PC-3 (cell line): Measurements from ENCODE around the gene CAPN7. TPM values are rescaled to one million over a fixed set of nuclear protein-coding genes. Genes with fewer than 3 reads are reported as not detected.

Experiments
- ATAC-seq: fragments of 200-7000 bp; cut with Tn5 transposase; 2 replicates; pipeline ENCODE4 v1.9.1; 2020; ENCODE audit warnings: mild to moderate bottlenecking, moderate library complexity
- BruUV-seq: library from RNA; stranded (reverse); fragments of 400-500 nt; replicated peaks from 2 replicates; lab custom pipeline; 2021; lab: Mats Ljungman, UMichigan
- CTCF ChIA-PET: fragments of 300-600 bp; sonication (Branson Sonifier 250); formaldehyde crosslinking; loops from one replicate; lab custom pipeline; 2022; ENCODE audit warnings: antibody characterized with exemption; lab: Charles Lee
- POLR2A ChIA-PET: fragments of 300-600 bp; sonication (Branson Sonifier 250); formaldehyde crosslinking; loops from one replicate; lab custom pipeline; 2022; ENCODE audit warnings: antibody characterized with exemption; ENCODE audit not compliant: unreplicated experiment; lab: Charles Lee
- DNase-seq: peaks from one replicate; pipeline ENCODE4 v3.0.0-alpha.2; 2015
- H2AFZ ChIP-seq: fragments of 300-600 bp; sonication (generic); 2 replicates; pipeline ENCODE4 v1.6.0; 2016; ENCODE audit warnings: antibody characterized with exemption, low read length
- H3F3A ChIP-seq: fragments of 300-600 bp; sonication (generic); one replicate; pipeline ENCODE4 v1.6.0; 2017; ENCODE audit warnings: antibody characterized with exemption, low read length, control low read depth, mild to moderate bottlenecking; ENCODE audit not compliant: unreplicated experiment
- H3K27ac ChIP-seq: fragments of 300-600 bp; sonication (generic); 2 replicates; pipeline ENCODE4 v1.5.1; 2016; ENCODE audit warnings: mild to moderate bottlenecking, low read length
- H3K27me3 ChIP-seq: fragments of 300-600 bp; sonication (generic); 2 replicates; pipeline ENCODE4 v1.6.1; 2016; ENCODE audit warnings: low read length, mixed read lengths
- H3K36me3 ChIP-seq: fragments of 300-600 bp; sonication (generic); 2 replicates; pipeline ENCODE4 v1.6.1; 2016; ENCODE audit warnings: low read depth, mixed run types, low read length, mixed read lengths
- H3K4me1 ChIP-seq: fragments of 300-600 bp; sonication (generic); 2 replicates; pipeline ENCODE4 v1.5.1; 2016; ENCODE audit warnings: low read length; ENCODE audit not compliant: insufficient read depth
- H3K4me2 ChIP-seq: fragments of 300-600 bp; sonication (generic); 2 replicates; pipeline ENCODE4 v1.6.0; 2016; ENCODE audit warnings: low read length
- H3K4me3 ChIP-seq: fragments of 300-600 bp; sonication (generic); 2 replicates; pipeline ENCODE4 v1.5.1; 2016; ENCODE audit warnings: mild to moderate bottlenecking, low read length, mixed read lengths
- H3K79me2 ChIP-seq: fragments of 300-600 bp; sonication (generic); 2 replicates; pipeline ENCODE4 v1.6.1; 2017; ENCODE audit warnings: low read length, mixed read lengths
- H3K9ac ChIP-seq: fragments of 300-600 bp; sonication (generic); 2 replicates; pipeline ENCODE4 v1.6.0; 2016; ENCODE audit warnings: mild to moderate bottlenecking, low read length
- H3K9me2 ChIP-seq: fragments of 300-600 bp; sonication (generic); replicated peaks from 2 replicates; pipeline ENCODE4 v1.6.1; 2016; ENCODE audit warnings: mixed run types, low read length, mixed read lengths
- H3K9me3 ChIP-seq: fragments of 300-600 bp; sonication (generic); 2 replicates; pipeline ENCODE4 v1.6.1; 2016; ENCODE audit warnings: low read length, mixed read lengths
- H4K20me1 ChIP-seq: fragments of 300-600 bp; sonication (generic); 2 replicates; pipeline ENCODE4 v1.6.1; 2016; ENCODE audit warnings: low read length, mixed read lengths
- CTCF ChIP-seq: fragments of 300-600 bp; sonication (generic); conservative IDR thresholded peaks from 2 replicates; pipeline ENCODE4 v1.5.1; 2017; ENCODE audit warnings: antibody characterized with exemption, low read depth, mild to moderate bottlenecking, low read length
- EZH2 ChIP-seq: fragments of 300-600 bp; sonication (generic); IDR thresholded peaks from one replicate; pipeline ENCODE4 v1.6.1; 2017; ENCODE audit warnings: antibody characterized with exemption, mild to moderate bottlenecking, low read length; ENCODE audit not compliant: unreplicated experiment
- EZH2phosphoT487 ChIP-seq: fragments of 300-600 bp; sonication (generic); IDR thresholded peaks from 2 replicates; pipeline ENCODE4 v1.6.1; 2018; ENCODE audit warnings: mild to moderate bottlenecking, antibody characterized with exemption, low read length, borderline replicate concordance
- intact Hi-C: fragments of 100-400 bp; cut with micrococcal nuclease; formaldehyde crosslinking; loops from 2 replicates; pipeline ENCODE4 v1.9.0; 2023
- total RNA-seq: library from RNA; depleted of rRNA; stranded (reverse); fragments of >200 nt; gene quantifications from 2 replicates; pipeline ENCODE4 v1.2.3, GENCODE V29; 2014

Gene CAPN7
- total RNA-seq, 1 experiment from 2014 or later, result 32.7 TPM

- intact Hi-C loops, result no loop called here
- no peak overlapping the region for H2AFZ ChIP-seq
- ChIA-PET POLR2A (no interaction called here), CTCF (no interaction called here)
- H3K9me2 ChIP-seq, result no peaks in the 10 kb centered on the region
- TF ChIP-seq EZH2 (no peak), CTCF (no peak), EZH2phosphoT487 (no peak)
- ATAC-seq (no peak), DNase-seq (no peak)
- H3K4me3 ChIP-seq, result no peak overlapping the region
- no peaks in the 10 kb centered on the region for H3K27me3 ChIP-seq
- H3K9me3 ChIP-seq, result no peaks in the 10 kb centered on the region
- no peak overlapping the region for H3K9ac ChIP-seq
- no peak overlapping the region for H3K27ac ChIP-seq
- H4K20me1 ChIP-seq, result no peaks in the 10 kb centered on the region
- H3K4me2 ChIP-seq, result no peak overlapping the region
- 0 out of 2 replicates have a peak, but pooled peaks cover 5% of the 10 kb centered on the region for H3K4me1 ChIP-seq
- no peaks in the 10 kb centered on the region for H3K79me2 ChIP-seq
- H3K36me3 ChIP-seq, result peaks cover 49% of the 10 kb centered on the region
- H3F3A ChIP-seq, result no peaks in the 10 kb centered on the region
- BruUV-seq, result no TSS peak
These were observed 22.1 kb downstream of the CAPN7 start for GRCh38 chr3:15228147-15228546.

GRCh38 chr3:15229262-15229661, 23.2 kb downstream of the CAPN7 start:
- no peak for DNase-seq
- no peaks in the 10 kb centered on the region for H3K4me1 ChIP-seq
- H3F3A ChIP-seq, result no peaks in the 10 kb centered on the region
- intact Hi-C loops, result no loop called here
- H2AFZ ChIP-seq, result no peak overlapping the region
- no peaks in the 10 kb centered on the region for H3K9me2 ChIP-seq
- ATAC-seq, result no peak
- ChIA-PET CTCF (no interaction called here), POLR2A (no interaction called here)
- no peaks in the 10 kb centered on the region for H3K79me2 ChIP-seq
- no peaks in the 10 kb centered on the region for H3K27me3 ChIP-seq
- H3K9me3 ChIP-seq, result no peaks in the 10 kb centered on the region
- no peak overlapping the region for H3K4me2 ChIP-seq
- H3K27ac ChIP-seq, result no peak overlapping the region
- TF ChIP-seq CTCF (no peak), EZH2 (no peak), EZH2phosphoT487 (no peak)
- H3K4me3 ChIP-seq, result no peak overlapping the region
- no TSS peak for BruUV-seq
- no peaks in the 10 kb centered on the region for H4K20me1 ChIP-seq
- H3K9ac ChIP-seq, result no peak overlapping the region
- H3K36me3 ChIP-seq, result peaks cover 56% of the 10 kb centered on the region

GRCh38 chr3:15241341-15241740, 35.3 kb downstream of the CAPN7 start:
- CTCF ChIA-PET, result no interaction called here
- POLR2A ChIA-PET, result no interaction called here
- H4K20me1 ChIP-seq, result no peaks in the 10 kb centered on the region

More at GRCh38 chr3:15241341-15241740, 35.3 kb downstream of the CAPN7 start:
- no TSS peak for BruUV-seq
- H3K36me3 ChIP-seq, result peaks cover 61% of the 10 kb centered on the region
- ATAC-seq (peak; percentile 64; the same call in 1 of the 2 replicates), DNase-seq (peak; percentile 34)
- no peak overlapping the region for H3K4me2 ChIP-seq
- TF ChIP-seq CTCF (peak; percentile 63), EZH2phosphoT487 (no peak)
- no peaks in the 10 kb centered on the region for H3K27me3 ChIP-seq
- H3K4me3 ChIP-seq, result no peak overlapping the region
- H3K9me3 ChIP-seq, result no peaks in the 10 kb centered on the region
- H3K9ac ChIP-seq, result no peak overlapping the region
- H3K4me1 ChIP-seq, result no peaks in the 10 kb centered on the region
- H3K27ac ChIP-seq, result no peak overlapping the region
- no peak overlapping the region for H2AFZ ChIP-seq
- H3F3A ChIP-seq, result no peaks in the 10 kb centered on the region
- intact Hi-C loops, result no loop called here
- H3K9me2 ChIP-seq, result no peaks in the 10 kb centered on the region
- H3K79me2 ChIP-seq, result no peaks in the 10 kb centered on the region
